NCI-H128 (cell line): ENCODE results near the gene C1QTNF2.

Experiments used
- DNase-seq: peaks from one replicate; lab custom pipeline; 2025; ENCODE audit not compliant: unreplicated experiment; lab: John Stamatoyannopoulos, UW

The C1QTNF2 gene

DNA sequence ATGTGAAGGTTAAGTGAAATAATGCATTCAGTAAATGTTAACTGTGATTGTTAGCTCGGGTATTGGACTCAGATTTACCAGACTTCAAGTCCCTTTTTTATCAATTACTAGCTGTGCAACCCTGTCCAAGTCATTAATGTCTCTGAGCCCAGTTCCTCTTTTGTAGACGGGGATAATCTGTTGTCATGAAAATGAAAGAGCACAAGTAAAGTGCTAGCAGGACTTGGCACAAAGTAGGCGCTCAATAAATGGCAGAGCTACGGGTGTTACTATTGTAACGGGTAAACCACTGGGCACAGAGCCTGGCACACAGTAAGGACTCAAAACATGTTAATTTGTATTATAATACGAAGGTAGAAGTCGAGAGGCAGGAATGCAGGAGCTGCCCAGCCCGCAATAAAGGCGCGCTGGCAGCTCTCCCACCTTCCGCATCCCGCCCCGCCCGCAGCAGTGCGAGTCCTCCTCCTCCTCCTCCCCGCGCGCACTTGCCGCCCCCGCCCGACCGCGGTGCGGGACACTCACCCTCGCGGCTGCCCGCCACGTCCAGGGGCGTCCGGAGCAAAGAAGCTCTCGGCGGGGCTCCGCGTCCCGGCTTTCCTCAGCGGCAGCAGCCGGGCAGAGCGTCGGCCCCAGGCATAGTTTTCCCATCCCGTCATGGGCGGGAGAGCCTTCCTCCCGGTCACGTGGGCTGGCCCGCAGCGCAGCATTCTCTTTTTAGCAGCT, at the start of gene C1QTNF2:
Gene C1QTNF2 (minus strand): TSS at position 637 of the 723 bp plus-strand sequence. CDS start 15,615 bp downstream, outside the sequence.
- no peak for DNase-seq

GRCh38 chr5:160420331-160420610, 49.8 kb upstream of the C1QTNF2 start:
- DNase-seq: no peak

GRCh38 chr5:160419458-160420330, 49.3 kb upstream of the C1QTNF2 start:
- DNase-seq: no peak

GRCh38 chr5:160418561-160419457, 48.4 kb upstream of the C1QTNF2 start, which contains the start of gene SLU7:
SLU7 (minus strand) TSS chr5:160419081; CDS start chr5:160415294, 3,787 bp downstream.
- peak; percentile 75 for DNase-seq

- peak; percentile 72 for DNase-seq
Observed at GRCh38 chr5:160399402-160400353, 29.3 kb upstream of the C1QTNF2 start, which contains the start of gene FAM200C. FAM200C (minus strand) TSS chr5:160400054; CDS start chr5:160395490, 4,564 bp downstream.

GRCh38 chr5:160398806-160399205, 28.4 kb upstream of the C1QTNF2 start:
- no peak for DNase-seq

DNA sequence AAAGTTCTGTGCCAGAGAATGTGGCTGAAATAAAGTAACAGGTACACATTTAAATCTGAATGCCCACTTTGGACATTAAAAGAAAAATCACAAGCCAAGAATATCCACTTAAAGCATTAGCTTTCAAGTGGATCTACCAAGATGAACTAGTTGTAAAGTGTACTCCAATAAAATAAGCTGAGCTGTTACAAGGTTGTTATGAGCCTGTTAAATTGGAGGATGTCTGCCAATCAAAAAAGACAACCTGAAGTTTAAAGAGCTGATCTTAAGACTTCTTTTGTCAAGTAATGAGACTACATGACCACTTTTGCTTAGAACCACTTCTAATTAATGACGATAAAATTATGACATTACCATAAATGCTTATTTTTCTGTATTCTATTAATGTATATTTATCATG, 27.1 kb upstream of the C1QTNF2 start:
- no peak for DNase-seq

DNA sequence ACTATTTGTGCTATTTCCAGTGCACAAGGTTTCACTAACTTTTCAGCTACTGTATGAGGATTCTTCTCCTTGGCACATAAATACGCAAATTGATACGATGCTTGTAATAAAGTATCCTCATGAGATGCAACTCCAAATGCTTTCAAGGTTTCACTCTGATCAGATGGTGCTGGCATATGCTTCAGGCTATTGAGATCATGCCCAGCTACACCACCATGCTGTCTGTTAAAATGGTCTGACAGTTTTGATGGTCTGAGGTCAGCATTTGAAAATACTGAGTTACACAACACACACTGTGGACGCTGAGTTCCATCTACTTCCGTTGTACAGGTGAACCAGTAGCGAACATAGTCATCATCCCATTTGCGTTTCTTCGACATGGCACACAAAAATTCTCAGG, 24.7 kb upstream of the C1QTNF2 start:
- DNase-seq: no peak

GRCh38 chr5:160390787-160391696, 20.6 kb upstream of the C1QTNF2 start:
- DNase-seq: no peak

DNA sequence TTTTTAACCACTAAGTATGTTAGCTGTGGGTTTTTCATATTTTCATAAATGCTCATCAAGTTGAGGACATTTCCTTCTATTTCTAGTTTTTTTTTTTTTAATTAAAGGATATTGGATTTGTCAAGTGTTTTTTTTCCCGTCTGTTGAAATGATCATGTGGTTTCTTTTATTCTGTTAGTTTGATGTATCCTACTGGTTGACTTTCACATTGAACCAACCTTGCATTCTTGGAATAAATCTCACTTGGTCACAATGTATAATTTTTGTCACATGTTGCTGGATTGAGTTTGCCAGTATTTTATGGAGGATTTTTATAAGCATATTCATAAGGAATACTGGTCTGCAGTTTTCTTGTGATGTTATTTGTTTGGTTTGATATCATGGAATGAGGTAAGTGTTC, 17.0 kb upstream of the C1QTNF2 start:
- DNase-seq: no peak

GRCh38 chr5:160385496-160385895, 15.1 kb upstream of the C1QTNF2 start:
- no peak for DNase-seq

GRCh38 chr5:160384681-160385080, 14.3 kb upstream of the C1QTNF2 start:
- DNase-seq: no peak

- DNase-seq: no peak
Observed at GRCh38 chr5:160382346-160382745, 11.9 kb upstream of the C1QTNF2 start.

- DNase-seq: no peak
Observed at GRCh38 chr5:160380041-160380440, 9.6 kb upstream of the C1QTNF2 start.

GRCh38 chr5:160379511-160379910, 9.1 kb upstream of the C1QTNF2 start:
- no peak for DNase-seq

DNA sequence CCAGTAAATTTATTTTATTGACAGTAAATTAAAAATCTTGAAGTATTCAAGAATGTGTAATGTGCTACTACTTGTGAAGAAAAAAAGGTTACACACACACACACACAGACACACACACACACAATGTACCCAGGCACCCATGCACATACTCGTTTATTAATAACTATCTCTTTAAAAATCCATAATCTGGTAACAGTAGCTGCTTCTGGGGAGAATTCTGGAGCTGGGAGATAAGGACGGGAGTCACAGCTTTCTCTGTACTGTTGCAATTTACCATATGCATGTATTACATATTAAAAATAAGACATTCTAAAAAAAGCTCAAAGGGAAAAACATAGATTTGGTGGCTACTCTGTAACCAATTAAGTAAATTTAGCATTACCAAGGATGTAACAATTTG, 7.9 kb upstream of the C1QTNF2 start:
- DNase-seq: no peak

DNA sequence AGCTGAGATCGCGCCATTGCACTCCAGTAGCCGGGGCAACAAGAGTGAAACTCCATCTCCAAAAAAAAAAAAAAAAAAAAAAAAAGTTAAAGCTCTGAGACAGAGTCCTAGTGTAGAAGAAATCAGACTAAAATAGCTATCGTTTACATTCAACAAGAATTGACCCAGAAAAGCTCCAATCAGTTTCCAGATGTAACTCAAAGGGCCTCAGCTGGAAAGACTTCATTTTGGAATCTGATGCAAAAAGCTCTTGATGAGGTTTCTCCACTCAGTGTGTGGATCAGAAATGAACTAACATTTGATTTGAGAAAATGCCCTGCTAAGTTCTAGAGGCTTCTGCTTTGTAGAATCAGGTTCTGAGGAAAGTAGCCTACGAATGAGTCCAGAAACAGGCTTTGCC, 7.2 kb upstream of the C1QTNF2 start:
- DNase-seq: no peak

DNA sequence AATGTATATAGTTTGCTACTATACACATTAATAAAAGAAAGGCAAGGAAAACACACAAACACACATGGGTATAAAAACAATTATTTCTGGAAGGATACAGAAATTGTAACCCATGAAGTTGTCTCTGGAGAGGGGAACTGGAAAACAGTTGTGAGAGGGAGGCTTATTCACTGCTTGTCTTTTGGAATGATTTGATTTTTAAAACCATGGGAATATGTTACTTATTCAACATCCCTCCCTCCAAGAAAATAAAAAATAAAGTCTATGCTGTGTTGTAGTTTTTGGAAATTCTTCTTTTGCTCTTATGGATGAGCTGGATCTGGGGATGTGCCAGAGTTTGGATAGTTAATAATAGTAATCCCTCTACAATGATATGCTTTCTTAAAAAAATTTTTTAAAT, 6.0 kb upstream of the C1QTNF2 start:
- no peak for DNase-seq

- no peak for DNase-seq
Observed at GRCh38 chr5:160375701-160376100, 5.3 kb upstream of the C1QTNF2 start.
